Panc1 (cell line): ENCODE measurements around the gene PRSS27.

ENCODE experiments used
- SIN3A ChIP-seq: IDR thresholded peaks from 2 replicates; pipeline ENCODE4 v1.6.1; 2012; ENCODE audit warnings: low read depth, mild to moderate bottlenecking, low read length, moderate library complexity, borderline replicate concordance; ENCODE audit not compliant: insufficient read depth
- TF ChIP-seq, protein P1 (sequence below): fragments of 450-650 bp; IDR thresholded peaks from 2 replicates; pipeline ENCODE4 v1.5.1; 2017; ENCODE audit warnings: mild to moderate bottlenecking
- TF ChIP-seq, protein P2 (sequence below), 2 experiments: IDR thresholded peaks; 2 replicates each; pipeline ENCODE4 v1.6.1; 2011 to 2012; ENCODE audit warnings: low read depth in 2 of 2, control low read depth in 1 of 2, low read length in 1 of 2, mild to moderate bottlenecking in 1 of 2, moderate library complexity in 1 of 2; ENCODE audit not compliant: insufficient read depth in 1 of 2

DNA sequence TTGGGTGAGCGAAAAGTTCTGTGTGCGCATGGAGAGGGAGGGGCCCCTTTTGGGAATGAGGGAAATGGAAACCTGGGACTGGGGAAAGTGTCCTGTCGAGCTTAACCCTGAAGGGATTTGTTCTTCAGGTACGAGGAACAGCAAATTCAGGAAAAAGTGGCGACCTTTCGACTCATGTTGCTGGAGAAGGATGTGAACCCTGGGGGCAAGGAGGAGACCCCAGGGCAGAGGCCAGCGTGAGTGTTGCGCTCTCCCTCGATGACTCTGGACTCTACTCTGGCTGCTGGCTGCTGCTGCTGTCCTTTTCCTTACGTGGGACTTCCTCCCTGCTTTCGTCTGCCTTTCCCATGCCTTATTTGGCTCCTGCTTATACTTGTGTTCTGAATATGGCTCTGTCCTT, 37.3 kb upstream of the PRSS27 start:
- TF ChIP-seq, protein P1, sequence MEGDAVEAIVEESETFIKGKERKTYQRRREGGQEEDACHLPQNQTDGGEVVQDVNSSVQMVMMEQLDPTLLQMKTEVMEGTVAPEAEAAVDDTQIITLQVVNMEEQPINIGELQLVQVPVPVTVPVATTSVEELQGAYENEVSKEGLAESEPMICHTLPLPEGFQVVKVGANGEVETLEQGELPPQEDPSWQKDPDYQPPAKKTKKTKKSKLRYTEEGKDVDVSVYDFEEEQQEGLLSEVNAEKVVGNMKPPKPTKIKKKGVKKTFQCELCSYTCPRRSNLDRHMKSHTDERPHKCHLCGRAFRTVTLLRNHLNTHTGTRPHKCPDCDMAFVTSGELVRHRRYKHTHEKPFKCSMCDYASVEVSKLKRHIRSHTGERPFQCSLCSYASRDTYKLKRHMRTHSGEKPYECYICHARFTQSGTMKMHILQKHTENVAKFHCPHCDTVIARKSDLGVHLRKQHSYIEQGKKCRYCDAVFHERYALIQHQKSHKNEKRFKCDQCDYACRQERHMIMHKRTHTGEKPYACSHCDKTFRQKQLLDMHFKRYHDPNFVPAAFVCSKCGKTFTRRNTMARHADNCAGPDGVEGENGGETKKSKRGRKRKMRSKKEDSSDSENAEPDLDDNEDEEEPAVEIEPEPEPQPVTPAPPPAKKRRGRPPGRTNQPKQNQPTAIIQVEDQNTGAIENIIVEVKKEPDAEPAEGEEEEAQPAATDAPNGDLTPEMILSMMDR: no peak
- TF ChIP-seq, protein P2, sequence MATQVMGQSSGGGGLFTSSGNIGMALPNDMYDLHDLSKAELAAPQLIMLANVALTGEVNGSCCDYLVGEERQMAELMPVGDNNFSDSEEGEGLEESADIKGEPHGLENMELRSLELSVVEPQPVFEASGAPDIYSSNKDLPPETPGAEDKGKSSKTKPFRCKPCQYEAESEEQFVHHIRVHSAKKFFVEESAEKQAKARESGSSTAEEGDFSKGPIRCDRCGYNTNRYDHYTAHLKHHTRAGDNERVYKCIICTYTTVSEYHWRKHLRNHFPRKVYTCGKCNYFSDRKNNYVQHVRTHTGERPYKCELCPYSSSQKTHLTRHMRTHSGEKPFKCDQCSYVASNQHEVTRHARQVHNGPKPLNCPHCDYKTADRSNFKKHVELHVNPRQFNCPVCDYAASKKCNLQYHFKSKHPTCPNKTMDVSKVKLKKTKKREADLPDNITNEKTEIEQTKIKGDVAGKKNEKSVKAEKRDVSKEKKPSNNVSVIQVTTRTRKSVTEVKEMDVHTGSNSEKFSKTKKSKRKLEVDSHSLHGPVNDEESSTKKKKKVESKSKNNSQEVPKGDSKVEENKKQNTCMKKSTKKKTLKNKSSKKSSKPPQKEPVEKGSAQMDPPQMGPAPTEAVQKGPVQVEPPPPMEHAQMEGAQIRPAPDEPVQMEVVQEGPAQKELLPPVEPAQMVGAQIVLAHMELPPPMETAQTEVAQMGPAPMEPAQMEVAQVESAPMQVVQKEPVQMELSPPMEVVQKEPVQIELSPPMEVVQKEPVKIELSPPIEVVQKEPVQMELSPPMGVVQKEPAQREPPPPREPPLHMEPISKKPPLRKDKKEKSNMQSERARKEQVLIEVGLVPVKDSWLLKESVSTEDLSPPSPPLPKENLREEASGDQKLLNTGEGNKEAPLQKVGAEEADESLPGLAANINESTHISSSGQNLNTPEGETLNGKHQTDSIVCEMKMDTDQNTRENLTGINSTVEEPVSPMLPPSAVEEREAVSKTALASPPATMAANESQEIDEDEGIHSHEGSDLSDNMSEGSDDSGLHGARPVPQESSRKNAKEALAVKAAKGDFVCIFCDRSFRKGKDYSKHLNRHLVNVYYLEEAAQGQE (IDR thresholded peaks at IDR 0.05; ENCODE audit: insufficient read depth in 1 of 2, low read depth in 2 of 2, low read length in 1 of 2): no peak
- no peak for TF ChIP-seq SIN3A
